ENCODE data around the gene ACOT8.

- TF ChIP-seq CTCF (IDR thresholded peaks at IDR 0.05): no peak
- peak; percentile 32 to 42 for TF ChIP-seq POLR2A (IDR thresholded peaks at IDR 0.05)
- peak; percentile 70 to 93 (median 86) for TF ChIP-seq POLR2AphosphoS5 (IDR thresholded peaks at IDR 0.05)
- peak in 1 of 4 donors; percentile 23 for TF ChIP-seq EP300 (IDR thresholded peaks at IDR 0.05)
These were observed 34.1 kb upstream of the ACOT8 start, which contains the start of the genes CTSA and NEURL2 for GRCh38 chr20:45890985-45891983.
